Psoas muscle (tissue), 8 donors: Measurements from ENCODE around the gene NINL. TPM values are rescaled to one million over a fixed set of nuclear protein-coding genes. Genes with fewer than 3 reads are reported as not detected.
"Not testable (repeated sequence)": the region's sequence is repeated elsewhere in the genome, so short reads cannot be mapped to it uniquely, and the experiment has no call there.

Experiments used
- ATAC-seq, 4 donors: fragments of 200-7000 bp; cut with Tn5 transposase; one replicate each; pipeline ENCODE4 v1.9.1; 2020; ENCODE audit warnings: moderate library complexity in 3 of 4, mild to moderate bottlenecking in 2 of 4
- DNase-seq, 2 donors: peaks; one replicate each; pipeline ENCODE4 v3.0.0-alpha.2; 2020
- H3K27ac ChIP-seq: fragments of 200-600 bp; one replicate; pipeline ENCODE4 v1.8.0; 2022
- H3K27me3 ChIP-seq, 3 donors: fragments of 200-600 bp in 1 of 3; one replicate each; pipeline versions ENCODE4 v1.6.1 to v1.8.0; 2013 to 2022; ENCODE audit warnings: low read length in 2 of 3, mild to moderate bottlenecking in 2 of 3, moderate library complexity in 1 of 3; ENCODE audit not compliant: insufficient read depth in 3 of 3
- H3K36me3 ChIP-seq, 2 donors: fragments of 200-600 bp in 1 of 2; one replicate each; pipeline versions ENCODE4 v1.6.1 to v1.8.0; 2013 to 2022; ENCODE audit warnings: low read depth in 1 of 2, mild to moderate bottlenecking in 1 of 2, moderate library complexity in 1 of 2; ENCODE audit not compliant: insufficient read depth in 1 of 2
- H3K4me1 ChIP-seq: fragments of 200-600 bp; one replicate; pipeline ENCODE4 v1.8.0; 2022
- H3K4me3 ChIP-seq: fragments of 200-600 bp; one replicate; pipeline ENCODE4 v1.8.0; 2022; ENCODE audit warnings: mild to moderate bottlenecking
- H3K9me3 ChIP-seq: fragments of 200-600 bp; one replicate; pipeline ENCODE4 v1.8.0; 2022
- CTCF ChIP-seq: fragments of 200-600 bp; IDR thresholded peaks from one replicate; pipeline ENCODE4 v1.8.0; 2022; ENCODE audit warnings: antibody characterized with exemption
- WGBS, 3 donors: extraction: QIAGEN DNeasy Blood & Tissue Kit; methylation state at CpG; one replicate each; pipeline versions ENCODE4 v1.1.6 to v1.1.7; 2013; 5-methylcytosine and 5-hydroxymethylcytosine counted together
- intact Hi-C, 2 donors: fragments of 100-400 bp; cut with DNase I; formaldehyde crosslinking; loops; one replicate each; pipeline versions ENCODE4 v1.11.0 to v1.14.2; 2022
- polyA plus RNA-seq, 3 donors: library from polyadenylated mRNA; stranded (reverse); fragments of 200-250 nt; gene quantifications; one replicate each; pipeline ENCODE4 v1.2.3, GENCODE V29; 2013
- total RNA-seq, 4 donors: library from RNA; stranded (reverse); fragmentation: NEBNext Ultra II Directional in 2 of 4; extraction: Animal tissue kit (Norgen Biotek cat#: 25700) in 2 of 4; gene quantifications; one replicate each; pipeline versions ENCODE4 v1.2.1 to v1.2.4, GENCODE V29; 2021 to 2023
- donor health status: healthy with polysubstance abuse.
- donor health status: DM: no; HTN: no; CAD: no; lungs with moderate emphysema.
- donor health status: Bipolar disorder and iron deficiency.
- donor health status: healthy.
- donor health status: DM: yes; HTN: yes; CAD: no.
- donor health status: DM: no; HTN: no; CAD: no.
- donor health status: DM: no; HTN: no; CAD: no.
- donor health status: DM: yes; HTN: yes; CAD: no.

NINL gene
- total and polyA plus RNA-seq, 7 donors: 0.22 to 1.3 (median 0.42) TPM

GRCh38 chr20:25477014-25477882 is 108.1 kb downstream of the NINL start:
- no peak for ATAC-seq
- no peak for DNase-seq
- TF ChIP-seq CTCF: no peak
- H3K9me3 ChIP-seq: no peaks in the 10 kb centered on the region
- 92 to 95% (median 93%) methylated on average over 26 to 28 of the region's 28 CpGs for WGBS, 3 donors
- no peak overlapping the region for H3K4me3 ChIP-seq
- intact Hi-C loops: loop anchor here in 1 of 2 donors (1.0 kb wide), 1 partner anchor 8 kb away; no protein-coding TSS in a partner anchor
- no peaks in the 10 kb centered on the region for H3K4me1 ChIP-seq
- no peaks in the 10 kb centered on the region for H3K27me3 ChIP-seq
- peaks cover 0 to 5% of the 10 kb centered on the region in 2 donors for H3K36me3 ChIP-seq
- H3K27ac ChIP-seq: no peak overlapping the region

GRCh38 chr20:25476106-25477013 is 109.0 kb downstream of the NINL start:
- Histone ChIP-seq H3K27me3 (no peaks in the 10 kb centered on the region), H3K27ac (no peak overlapping the region), H3K9me3 (no peaks in the 10 kb centered on the region), H3K4me3 (no peak overlapping the region), H3K4me1 (no peaks in the 10 kb centered on the region), H3K36me3 (peaks cover 0 to 1% of the 10 kb centered on the region in 2 donors)
- ATAC-seq: no peak
- WGBS, 3 donors: 93 to 97% (median 95%) methylated on average over 48 to 52 of the region's 52 CpGs
- intact Hi-C loops: loop anchor here in 1 of 2 donors (1.0 kb wide), 1 partner anchor 7 kb away; no protein-coding TSS in a partner anchor
- TF ChIP-seq CTCF: no peak
- DNase-seq: no peak

DNA sequence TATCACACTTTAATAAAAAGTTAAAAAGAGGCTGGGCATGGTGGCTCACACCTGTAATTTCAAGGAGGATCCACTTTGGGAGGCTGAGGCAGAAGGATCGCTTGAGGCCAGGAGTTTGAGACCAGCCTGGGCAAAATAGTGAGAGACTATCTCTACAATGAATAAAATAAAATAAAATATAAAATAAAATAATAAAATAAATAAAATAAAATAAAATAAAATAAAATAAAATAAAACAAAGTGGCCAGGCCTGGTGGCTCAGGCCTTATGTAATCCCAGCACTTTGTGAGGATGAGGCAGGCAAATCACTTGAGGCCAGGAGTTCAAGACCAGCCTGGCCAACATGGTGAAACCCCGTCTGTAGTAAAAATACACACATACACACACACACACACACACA is 112.0 kb downstream of the NINL start:
- intact Hi-C loops, H3K27me3 ChIP-seq, H3K9me3 ChIP-seq, DNase-seq, ATAC-seq, H3K27ac ChIP-seq, H3K36me3 ChIP-seq, H3K4me3 ChIP-seq, H3K4me1 ChIP-seq: not testable (repeated sequence)
- 92 to 96% (median 93%) methylated on average over 2 of the region's 2 CpGs for WGBS, 3 donors

DNA sequence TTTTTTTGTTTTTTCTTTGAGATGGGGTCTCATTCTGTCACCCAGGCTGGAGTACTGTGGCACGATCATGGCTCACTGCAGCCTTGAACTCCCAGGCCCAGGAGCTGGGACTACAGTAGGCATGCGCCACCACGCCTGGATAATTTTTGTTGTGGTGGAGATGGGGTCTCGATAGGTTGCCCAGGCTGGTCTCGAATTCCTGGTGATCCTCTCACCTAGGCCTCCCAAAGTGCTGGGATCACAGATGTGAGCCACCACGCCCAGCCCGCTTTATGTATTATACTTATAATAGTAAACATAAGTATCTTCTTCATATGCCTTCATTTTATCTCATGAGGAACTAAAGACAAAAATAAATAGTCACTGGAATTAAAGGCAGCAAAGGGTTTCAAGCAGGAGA is 114.3 kb downstream of the NINL start:
- Histone ChIP-seq H3K9me3 (no peaks in the 10 kb centered on the region), H3K4me1 (no peaks in the 10 kb centered on the region), H3K27me3 (no peaks in the 10 kb centered on the region), H3K4me3 (no peak overlapping the region), H3K27ac (no peak overlapping the region), H3K36me3 (peaks cover 0 to 6% of the 10 kb centered on the region in 2 donors)
- no peak for TF ChIP-seq CTCF
- no peak for DNase-seq
- no peak for ATAC-seq
- intact Hi-C loops: no loop called here
- 96 to 97% (median 97%) methylated on average over 7 of the region's 7 CpGs for WGBS, 3 donors

DNA sequence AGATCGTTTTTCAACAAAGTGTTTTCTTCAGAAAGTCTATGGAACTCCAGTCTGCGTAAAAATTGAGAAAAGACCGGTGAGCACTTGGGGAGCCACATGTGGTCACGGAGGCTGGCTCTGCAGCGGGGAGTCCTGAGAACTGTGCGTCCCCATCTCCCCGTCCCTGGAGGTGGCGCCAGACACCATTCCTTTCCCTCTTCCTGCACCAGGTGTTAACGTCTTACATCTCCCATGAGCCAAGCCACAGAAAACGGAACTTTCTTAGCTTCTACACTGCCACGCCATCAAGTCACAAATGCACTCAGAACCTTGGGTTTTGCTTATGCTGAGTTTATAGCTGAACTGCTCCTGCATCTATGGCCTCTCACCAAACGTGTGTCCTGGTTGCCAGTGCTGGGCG is 115.3 kb downstream of the NINL start:
- WGBS, 3 donors: 79 to 83% (median 81%) methylated on average over 13 of the region's 13 CpGs
- Histone ChIP-seq H3K27me3 (no peaks in the 10 kb centered on the region), H3K4me1 (no peaks in the 10 kb centered on the region), H3K27ac (no peak overlapping the region), H3K9me3 (no peaks in the 10 kb centered on the region), H3K4me3 (no peak overlapping the region), H3K36me3 (peaks cover 0 to 6% of the 10 kb centered on the region in 2 donors)
- ATAC-seq (no peak), DNase-seq (no peak)
- intact Hi-C loops: no loop called here
- TF ChIP-seq CTCF: no peak
